Transverse colon (tissue), 4 donors: ENCODE results near the gene ANG.

Experiments
- CTCF ChIP-seq, 5 experiments: fragments of 200-600 bp in 3 of 5; fragments of 450-650 bp in 2 of 5; sonication (generic) in 3 of 5; IDR thresholded peaks; 1 replicate in 2 of 5; 2 replicates in 3 of 5; pipeline ENCODE4 v1.5.1; 2016 to 2017; ENCODE audit warnings: antibody characterized with exemption in 5 of 5, inconsistent platforms in 3 of 5, mild to moderate bottlenecking in 2 of 5, moderate library complexity in 1 of 5
- EP300 ChIP-seq: sonication (generic); formaldehyde crosslinking; IDR thresholded peaks from one replicate; pipeline ENCODE4 v1.6.1; 2017; ENCODE audit warnings: antibody characterized with exemption, low read depth
- POLR2A ChIP-seq: fragments of 450-650 bp; IDR thresholded peaks from one replicate; pipeline ENCODE4 v1.6.1; 2016; ENCODE audit warnings: antibody characterized with exemption, mild to moderate bottlenecking, moderate library complexity
- POLR2AphosphoS5 ChIP-seq, 3 donors: sonication (generic); formaldehyde crosslinking; IDR thresholded peaks; one replicate each; pipeline ENCODE4 v1.6.1; 2016; ENCODE audit warnings: antibody characterized with exemption in 3 of 3

DNA sequence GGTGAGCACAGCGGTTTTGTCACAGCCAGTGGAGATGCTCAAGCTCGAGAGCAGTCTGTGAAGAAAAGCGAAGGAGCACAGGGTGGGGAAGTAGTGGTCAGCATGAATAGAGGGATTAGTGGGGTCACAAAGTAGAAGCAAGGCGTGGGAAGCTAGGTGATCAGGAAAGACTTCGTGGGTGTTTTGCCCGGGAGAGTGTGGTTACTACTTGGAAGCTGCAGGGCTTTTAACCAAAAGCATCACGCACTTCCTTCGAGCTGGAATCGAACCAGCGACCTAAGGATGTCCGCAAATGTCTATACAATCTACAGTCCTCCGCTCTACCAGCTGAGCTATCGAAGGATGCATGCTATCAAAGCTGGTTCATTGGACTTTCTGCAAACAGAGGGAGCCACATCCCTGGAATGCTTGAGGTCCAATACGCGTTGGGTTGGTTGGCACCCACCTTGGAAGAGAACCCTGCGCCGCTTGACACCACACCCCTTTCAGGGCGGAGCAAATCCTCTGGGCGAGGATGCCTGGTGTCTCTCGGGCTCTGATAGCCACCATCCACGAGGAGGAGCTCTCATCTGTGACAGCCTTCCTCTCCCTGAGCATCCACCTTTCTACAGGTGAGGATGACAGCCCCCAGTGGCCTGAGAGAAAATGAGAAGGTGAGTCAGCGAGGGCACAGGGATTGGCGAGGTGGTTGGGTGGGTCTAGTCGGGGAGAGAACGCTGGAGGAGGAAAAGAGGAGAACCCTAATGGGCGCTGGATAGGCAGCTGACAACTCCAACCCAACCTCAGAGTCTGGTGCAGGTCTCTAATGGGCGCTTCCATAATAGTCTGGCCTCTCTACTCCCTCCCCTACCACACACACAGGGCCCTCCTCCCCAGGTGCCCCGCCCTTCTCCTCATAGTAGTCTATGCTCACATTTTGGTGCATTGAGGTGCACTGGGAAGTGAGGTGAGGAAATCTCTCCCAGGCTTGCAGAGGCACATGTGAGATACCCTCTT lies 31.1 kb upstream of the ANG start:
- TF ChIP-seq POLR2AphosphoS5 (IDR thresholded peaks at IDR 0.05) (no peak), CTCF (IDR thresholded peaks at IDR 0.05) (no peak), POLR2A (no peak), EP300 (no peak)
